ENCODE results near the gene ABCB1. TPM values are rescaled to one million over a fixed set of nuclear protein-coding genes. Genes with fewer than 3 reads are reported as not detected.
A peak's percentile ranks its signal among the peaks of the same experiment; 100 is the strongest.

Gene ABCB1
- total and polyA plus RNA-seq, 2 of the 13 experiments (the other 11 are each of a cell fraction or from before 2014, with no cell fraction given), result 42.8 to 52.6 TPM

GRCh38 chr7:87548123-87548919 is 52.4 kb downstream of the ABCB1 start (continued):
- TF ChIP-seq ARNT2 (CRISPR knock-in tag; IDR thresholded peaks at IDR 0.05; ENCODE audit: low read depth), result no peak
- TF ChIP-seq, protein P1, sequence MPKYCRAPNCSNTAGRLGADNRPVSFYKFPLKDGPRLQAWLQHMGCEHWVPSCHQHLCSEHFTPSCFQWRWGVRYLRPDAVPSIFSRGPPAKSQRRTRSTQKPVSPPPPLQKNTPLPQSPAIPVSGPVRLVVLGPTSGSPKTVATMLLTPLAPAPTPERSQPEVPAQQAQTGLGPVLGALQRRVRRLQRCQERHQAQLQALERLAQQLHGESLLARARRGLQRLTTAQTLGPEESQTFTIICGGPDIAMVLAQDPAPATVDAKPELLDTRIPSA (CRISPR knock-in tag; IDR thresholded peaks at IDR 0.05; ENCODE audit: borderline replicate concordance), result no peak
- no peak for TF ChIP-seq ZNF564 (CRISPR knock-in tag; IDR thresholded peaks at IDR 0.05)
- no peak for TF ChIP-seq TBL1XR1 (IDR thresholded peaks at IDR 0.05; ENCODE audit: borderline replicate concordance, low read length, partially characterized antibody)
- no peak for TF ChIP-seq ZNF484 (CRISPR knock-in tag; IDR thresholded peaks at IDR 0.05; ENCODE audit: borderline replicate concordance, low read depth)
- no peak for TF ChIP-seq PLSCR1 (CRISPR knock-in tag; IDR thresholded peaks at IDR 0.05; ENCODE audit: borderline replicate concordance)
- peak; percentile 80 for TF ChIP-seq NCOA2 (CRISPR knock-in tag; IDR thresholded peaks at IDR 0.05)
- peak; percentile 100 for TF ChIP-seq BHLHE40 (IDR thresholded peaks at IDR 0.05; ENCODE audit: low read length)
- TF ChIP-seq, protein P2, sequence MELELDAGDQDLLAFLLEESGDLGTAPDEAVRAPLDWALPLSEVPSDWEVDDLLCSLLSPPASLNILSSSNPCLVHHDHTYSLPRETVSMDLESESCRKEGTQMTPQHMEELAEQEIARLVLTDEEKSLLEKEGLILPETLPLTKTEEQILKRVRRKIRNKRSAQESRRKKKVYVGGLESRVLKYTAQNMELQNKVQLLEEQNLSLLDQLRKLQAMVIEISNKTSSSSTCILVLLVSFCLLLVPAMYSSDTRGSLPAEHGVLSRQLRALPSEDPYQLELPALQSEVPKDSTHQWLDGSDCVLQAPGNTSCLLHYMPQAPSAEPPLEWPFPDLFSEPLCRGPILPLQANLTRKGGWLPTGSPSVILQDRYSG (CRISPR knock-in tag; IDR thresholded peaks at IDR 0.05), result no peak
- TF ChIP-seq ZNF343 (CRISPR knock-in tag; IDR thresholded peaks at IDR 0.05), result no peak
- TF ChIP-seq ZNF775 (CRISPR knock-in tag; IDR thresholded peaks at IDR 0.05; ENCODE audit: borderline replicate concordance), result no peak
- TF ChIP-seq SP5 (CRISPR knock-in tag; IDR thresholded peaks at IDR 0.05; ENCODE audit: borderline replicate concordance, low read depth), result no peak
- no peak for TF ChIP-seq ZNF460 (CRISPR knock-in tag; IDR thresholded peaks at IDR 0.05; ENCODE audit: borderline replicate concordance)
- TF ChIP-seq, protein P3, sequence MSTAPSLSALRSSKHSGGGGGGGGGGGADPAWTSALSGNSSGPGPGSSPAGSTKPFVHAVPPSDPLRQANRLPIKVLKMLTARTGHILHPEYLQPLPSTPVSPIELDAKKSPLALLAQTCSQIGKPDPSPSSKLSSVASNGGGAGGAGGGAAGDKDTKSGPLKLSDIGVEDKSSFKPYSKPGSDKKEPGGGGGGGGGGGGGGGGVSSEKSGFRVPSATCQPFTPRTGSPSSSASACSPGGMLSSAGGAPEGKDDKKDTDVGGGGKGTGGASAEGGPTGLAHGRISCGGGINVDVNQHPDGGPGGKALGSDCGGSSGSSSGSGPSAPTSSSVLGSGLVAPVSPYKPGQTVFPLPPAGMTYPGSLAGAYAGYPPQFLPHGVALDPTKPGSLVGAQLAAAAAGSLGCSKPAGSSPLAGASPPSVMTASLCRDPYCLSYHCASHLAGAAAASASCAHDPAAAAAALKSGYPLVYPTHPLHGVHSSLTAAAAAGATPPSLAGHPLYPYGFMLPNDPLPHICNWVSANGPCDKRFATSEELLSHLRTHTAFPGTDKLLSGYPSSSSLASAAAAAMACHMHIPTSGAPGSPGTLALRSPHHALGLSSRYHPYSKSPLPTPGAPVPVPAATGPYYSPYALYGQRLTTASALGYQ (CRISPR knock-in tag; IDR thresholded peaks at IDR 0.05), result no peak; the same call in 1 of the 2 replicates
- no peak for TF ChIP-seq ZNF576 (CRISPR knock-in tag; IDR thresholded peaks at IDR 0.05)
- TF ChIP-seq MAFK (conservative IDR thresholded peaks at IDR 0.05 in 1 of 2, IDR thresholded peaks at IDR 0.05 in 1 of 2; ENCODE audit: low read length in 2 of 2), result no peak
- peak; percentile 70; the same call in 1 of the 2 replicates for TF ChIP-seq DPF2 (CRISPR knock-in tag; IDR thresholded peaks at IDR 0.05; ENCODE audit: borderline replicate concordance, low read depth)
- no peak for TF ChIP-seq RFX3 (CRISPR knock-in tag; IDR thresholded peaks at IDR 0.05)
- TF ChIP-seq GPN1 (CRISPR knock-in tag; IDR thresholded peaks at IDR 0.05; ENCODE audit: borderline replicate concordance), result no peak
- TF ChIP-seq, protein P4, sequence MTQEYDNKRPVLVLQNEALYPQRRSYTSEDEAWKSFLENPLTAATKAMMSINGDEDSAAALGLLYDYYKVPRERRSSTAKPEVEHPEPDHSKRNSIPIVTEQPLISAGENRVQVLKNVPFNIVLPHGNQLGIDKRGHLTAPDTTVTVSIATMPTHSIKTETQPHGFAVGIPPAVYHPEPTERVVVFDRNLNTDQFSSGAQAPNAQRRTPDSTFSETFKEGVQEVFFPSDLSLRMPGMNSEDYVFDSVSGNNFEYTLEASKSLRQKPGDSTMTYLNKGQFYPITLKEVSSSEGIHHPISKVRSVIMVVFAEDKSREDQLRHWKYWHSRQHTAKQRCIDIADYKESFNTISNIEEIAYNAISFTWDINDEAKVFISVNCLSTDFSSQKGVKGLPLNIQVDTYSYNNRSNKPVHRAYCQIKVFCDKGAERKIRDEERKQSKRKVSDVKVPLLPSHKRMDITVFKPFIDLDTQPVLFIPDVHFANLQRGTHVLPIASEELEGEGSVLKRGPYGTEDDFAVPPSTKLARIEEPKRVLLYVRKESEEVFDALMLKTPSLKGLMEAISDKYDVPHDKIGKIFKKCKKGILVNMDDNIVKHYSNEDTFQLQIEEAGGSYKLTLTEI (CRISPR knock-in tag; conservative IDR thresholded peaks at IDR 0.05), result no peak
- no peak for TF ChIP-seq ZNF83 (CRISPR knock-in tag; IDR thresholded peaks at IDR 0.05; ENCODE audit: borderline replicate concordance)
- TF ChIP-seq TCF12 (IDR thresholded peaks at IDR 0.05), result no peak
- no peak for TF ChIP-seq TCF12 (CRISPR knock-in tag; IDR thresholded peaks at IDR 0.05)
